Muscle layer of colon (tissue), 2 donors: Measurements from ENCODE around the gene GPR15.
"Not testable (repeated sequence)": the region's sequence is repeated elsewhere in the genome, so short reads cannot be mapped to it uniquely, and the experiment has no call there.

ENCODE experiments used
- H3K27ac ChIP-seq: one replicate; pipeline ENCODE4 v1.7.0; 2013; ENCODE audit warnings: low read depth, mild to moderate bottlenecking, low read length, moderate library complexity
- H3K27me3 ChIP-seq, 2 donors: one replicate each; pipeline ENCODE4 v1.7.0; 2013; ENCODE audit warnings: low read length in 2 of 2, mild to moderate bottlenecking in 2 of 2; ENCODE audit not compliant: insufficient read depth in 2 of 2, control insufficient read depth in 1 of 2
- H3K36me3 ChIP-seq: one replicate; pipeline ENCODE4 v1.7.0; 2013; ENCODE audit warnings: mild to moderate bottlenecking, low read length; ENCODE audit not compliant: insufficient read depth
- H3K4me1 ChIP-seq: one replicate; pipeline ENCODE4 v1.7.0; 2013; ENCODE audit warnings: mild to moderate bottlenecking, low read length; ENCODE audit not compliant: insufficient read depth
- H3K4me3 ChIP-seq, 2 donors: one replicate each; pipeline ENCODE4 v1.7.0; 2013; ENCODE audit warnings: low read length in 2 of 2, low read depth in 1 of 2, mild to moderate bottlenecking in 1 of 2, moderate library complexity in 1 of 2
- H3K9ac ChIP-seq: one replicate; pipeline ENCODE4 v1.7.0; 2013; ENCODE audit warnings: low read length
- H3K9me3 ChIP-seq: one replicate; pipeline ENCODE4 v1.7.0; 2013; ENCODE audit warnings: mild to moderate bottlenecking, low read length
- donor health status: abdominal sarcoma.
- donor health status: Adenocarcinoma of cecum.

The GPR15 gene

DNA sequence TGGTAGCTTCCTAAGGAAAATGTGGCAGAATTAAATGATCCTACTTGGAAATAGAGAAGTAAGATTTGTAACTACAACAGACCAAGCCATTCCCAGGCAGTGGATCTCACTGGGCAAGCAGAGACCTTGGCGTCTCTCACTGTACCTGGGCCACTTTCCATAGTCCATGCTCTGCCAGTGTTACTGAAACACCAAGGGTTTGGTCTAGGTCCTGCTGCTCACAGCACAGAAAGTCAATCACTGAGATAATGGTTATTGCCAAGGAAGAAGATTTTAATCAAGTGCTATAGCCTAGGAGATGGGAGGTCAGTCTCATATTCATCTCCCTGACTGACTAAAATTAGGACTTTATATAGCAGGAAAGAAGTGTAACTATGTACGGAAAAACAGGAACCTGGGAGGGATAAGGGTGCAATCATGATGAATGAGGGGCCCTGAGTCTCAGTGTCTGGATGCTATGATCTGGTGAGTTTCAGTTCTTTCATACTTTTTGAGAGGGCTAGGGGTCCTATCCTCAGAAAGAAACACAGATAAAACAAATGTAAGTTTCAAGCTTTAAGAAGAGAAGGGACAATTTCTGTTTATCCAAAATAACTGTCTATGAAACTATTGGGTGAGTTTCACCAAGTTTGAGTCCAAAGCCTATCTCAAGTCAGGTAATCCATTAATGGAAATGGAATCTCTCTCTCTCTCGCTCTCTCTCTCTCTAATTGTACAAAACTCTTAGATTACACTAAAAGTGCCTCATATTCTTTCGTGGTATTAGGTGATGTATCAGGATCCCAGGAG is 20.6 kb downstream of the GPR15 start:
- Histone ChIP-seq H3K9me3 (no peaks in the 10 kb centered on the region), H3K4me3 (no peak overlapping the region), H3K9ac (no peak overlapping the region), H3K27ac (no peak overlapping the region), H3K4me1 (no peaks in the 10 kb centered on the region), H3K27me3 (no peaks in the 10 kb centered on the region), H3K36me3 (no peaks in the 10 kb centered on the region)

DNA sequence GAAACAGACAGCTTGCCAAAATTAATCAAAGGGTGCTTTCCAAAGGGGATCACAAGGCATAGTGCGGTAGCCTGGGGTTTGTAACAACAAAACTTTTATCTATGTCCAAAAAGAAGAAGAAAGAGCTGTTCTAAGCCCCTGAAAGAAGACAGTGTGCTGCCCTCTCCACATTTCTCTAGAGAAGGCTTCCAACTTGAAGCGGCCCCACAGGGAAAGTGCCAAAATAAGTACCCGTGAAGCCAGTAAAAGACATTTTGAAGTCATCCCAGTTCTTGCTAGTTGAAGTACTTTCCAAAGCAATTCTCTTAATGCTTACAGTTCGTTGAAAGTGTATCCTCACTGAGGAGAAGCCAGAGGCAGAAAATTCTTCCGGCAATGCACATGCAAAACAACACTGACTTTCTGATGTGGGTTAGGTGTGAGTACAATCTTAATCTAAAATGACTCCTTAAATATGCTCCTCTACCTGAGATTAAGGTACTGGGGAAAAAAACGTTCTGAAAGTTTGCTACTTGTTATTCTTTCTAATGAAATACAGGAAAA is 21.3 kb downstream of the GPR15 start:
- Histone ChIP-seq H3K27me3 (no peaks in the 10 kb centered on the region), H3K27ac (no peak overlapping the region), H3K9me3 (no peaks in the 10 kb centered on the region), H3K4me1 (no peaks in the 10 kb centered on the region), H3K36me3 (no peaks in the 10 kb centered on the region), H3K9ac (no peak overlapping the region), H3K4me3 (no peak overlapping the region)

DNA sequence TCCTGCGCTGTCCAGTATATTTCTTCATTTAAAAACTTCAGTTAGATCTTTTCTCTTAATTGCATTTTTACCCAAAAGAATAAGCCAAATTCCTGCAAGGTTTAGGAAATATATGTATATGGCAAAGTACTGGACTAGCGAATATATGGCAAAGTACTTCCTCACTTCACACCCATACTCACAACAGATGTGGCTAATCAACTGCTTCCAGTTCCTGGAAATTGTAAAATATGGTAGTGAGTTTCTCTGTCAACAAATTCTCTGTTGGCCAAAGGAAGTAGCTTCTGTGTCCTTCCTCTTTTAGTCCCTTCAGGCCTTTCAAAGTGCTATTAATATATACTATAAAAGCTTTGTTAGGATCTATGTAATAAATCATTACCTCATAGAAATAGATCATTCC is 22.0 kb downstream of the GPR15 start:
- Histone ChIP-seq H3K27me3 (no peaks in the 10 kb centered on the region), H3K27ac (no peak overlapping the region), H3K36me3 (no peaks in the 10 kb centered on the region), H3K9me3 (no peaks in the 10 kb centered on the region), H3K4me1 (no peaks in the 10 kb centered on the region), H3K4me3 (no peak overlapping the region), H3K9ac (no peak overlapping the region)

DNA sequence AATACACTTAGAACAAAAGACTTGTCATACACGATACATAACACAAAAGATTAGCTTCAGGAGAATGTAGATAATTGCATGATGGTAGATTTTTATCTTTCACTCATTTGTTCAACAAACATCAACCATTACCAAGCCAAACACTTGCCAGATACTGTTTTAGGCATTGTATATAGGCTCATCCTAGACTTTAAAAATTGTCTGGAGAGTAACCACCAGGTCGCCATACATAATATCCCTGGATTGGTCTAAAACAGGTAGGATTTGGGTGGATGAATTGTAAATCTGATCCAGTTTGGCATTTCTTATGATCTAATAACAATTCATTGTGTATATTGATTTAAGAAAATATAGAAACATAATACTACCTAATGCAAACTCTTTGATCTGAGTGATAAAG is 22.8 kb downstream of the GPR15 start:
- no peaks in the 10 kb centered on the region for H3K4me1 ChIP-seq
- H3K4me3 ChIP-seq: no peak overlapping the region
- H3K9ac ChIP-seq: no peak overlapping the region
- no peaks in the 10 kb centered on the region for H3K36me3 ChIP-seq
- no peak overlapping the region for H3K27ac ChIP-seq
- H3K9me3 ChIP-seq: no peaks in the 10 kb centered on the region
- H3K27me3 ChIP-seq: no peaks in the 10 kb centered on the region

DNA sequence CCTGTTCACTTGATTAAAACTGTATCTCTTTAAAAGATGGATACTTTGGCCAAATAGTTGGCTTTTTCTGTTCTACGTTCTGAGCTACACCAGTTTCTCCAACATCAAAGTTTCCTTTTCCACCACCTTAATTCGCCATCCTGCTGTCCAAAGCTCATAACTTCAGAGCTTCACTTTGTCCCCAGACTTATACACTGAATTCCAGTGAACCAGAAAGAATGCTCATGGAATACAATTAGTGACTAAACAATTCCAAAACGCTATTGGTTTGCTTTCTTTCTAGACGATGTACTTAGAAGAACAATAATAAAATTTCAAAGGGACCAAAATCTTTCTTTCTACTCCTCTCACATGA is 23.2 kb downstream of the GPR15 start:
- H3K36me3 ChIP-seq: no peaks in the 10 kb centered on the region
- H3K9me3 ChIP-seq: no peaks in the 10 kb centered on the region
- H3K4me1 ChIP-seq: no peaks in the 10 kb centered on the region
- no peak overlapping the region for H3K27ac ChIP-seq
- no peak overlapping the region for H3K4me3 ChIP-seq
- H3K27me3 ChIP-seq: no peaks in the 10 kb centered on the region
- H3K9ac ChIP-seq: no peak overlapping the region

DNA sequence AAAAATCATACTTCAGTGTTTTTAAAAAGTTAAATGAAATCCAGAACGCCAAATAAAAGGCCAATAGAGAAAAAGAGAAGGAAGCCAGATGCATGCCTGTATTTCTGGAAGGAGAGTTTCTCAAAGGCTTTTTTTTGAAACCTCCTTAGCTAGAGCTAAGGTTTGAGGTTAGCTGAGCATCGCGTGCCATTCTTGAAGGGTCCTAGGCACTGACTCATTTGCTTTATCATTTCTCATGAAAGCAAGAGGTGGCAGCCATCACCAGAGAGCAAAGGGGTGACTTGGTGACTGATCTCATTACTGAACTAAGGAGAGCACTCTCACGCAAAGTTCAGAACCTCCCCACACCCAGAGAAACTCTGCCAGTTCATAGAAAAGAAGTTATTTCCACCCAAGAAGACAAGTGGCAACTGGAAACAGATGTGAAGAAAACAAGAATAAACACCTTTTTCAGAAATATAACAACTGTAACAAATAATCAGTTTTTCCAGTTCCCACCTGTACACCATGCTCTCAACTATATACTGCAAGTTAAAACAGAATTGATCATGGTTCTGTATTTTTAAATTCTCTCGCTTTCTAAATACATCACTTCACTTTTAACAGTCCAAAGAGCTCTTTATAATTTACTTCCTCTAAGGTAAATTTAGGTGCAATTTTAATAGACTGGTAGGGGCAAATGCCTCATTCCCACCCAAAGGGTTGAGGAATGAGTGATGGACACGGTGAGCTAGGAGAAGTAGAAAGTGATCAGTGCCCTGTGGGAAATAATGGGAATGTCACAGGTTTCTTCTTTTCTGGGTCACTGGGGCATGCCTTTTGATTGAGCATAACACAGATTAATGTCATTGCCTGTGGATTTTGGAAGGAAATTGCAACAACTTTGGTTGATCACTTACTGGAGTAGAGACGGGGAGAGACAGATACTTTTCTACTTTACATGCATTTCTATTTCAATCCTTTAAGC is 24.7 kb downstream of the GPR15 start:
- H3K27me3 ChIP-seq: no peaks in the 10 kb centered on the region
- H3K4me1 ChIP-seq: no peaks in the 10 kb centered on the region
- H3K27ac ChIP-seq: no peak overlapping the region
- H3K4me3 ChIP-seq: no peak overlapping the region
- H3K36me3 ChIP-seq: no peaks in the 10 kb centered on the region
- H3K9ac ChIP-seq: no peak overlapping the region
- no peaks in the 10 kb centered on the region for H3K9me3 ChIP-seq

DNA sequence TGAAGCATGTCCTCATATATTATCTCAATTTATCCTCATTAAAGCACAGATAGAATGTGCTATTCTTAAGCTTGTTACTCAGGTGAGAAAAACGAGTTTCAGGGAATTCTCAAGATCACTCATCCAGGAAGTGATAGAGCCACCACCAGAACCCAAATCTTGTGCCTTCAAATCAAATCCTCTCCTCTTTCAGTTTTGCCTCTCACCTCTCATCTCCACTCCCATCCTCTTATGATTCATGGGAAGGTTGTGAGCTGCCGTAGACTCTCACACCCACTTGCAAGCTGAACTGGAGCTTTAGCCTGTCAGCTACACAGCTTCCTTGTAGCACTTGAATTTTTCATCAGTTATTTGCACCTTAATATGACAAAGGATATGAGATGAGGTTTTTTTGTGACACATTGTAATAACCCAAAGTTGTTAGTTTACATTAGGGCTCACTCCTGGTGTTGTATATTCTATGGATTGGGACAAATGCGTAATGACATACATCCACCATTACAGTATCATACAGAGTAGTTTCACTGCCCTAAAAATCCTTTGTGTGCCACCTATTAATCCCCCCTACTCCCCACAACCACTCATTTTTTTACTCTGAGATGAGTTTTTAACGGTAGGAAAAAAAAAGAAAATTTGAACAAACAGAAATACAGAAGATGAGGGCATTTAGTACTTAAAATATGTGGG is 25.7 kb downstream of the GPR15 start:
- Histone ChIP-seq H3K27ac (no peak overlapping the region), H3K4me3 (no peak overlapping the region), H3K36me3 (no peaks in the 10 kb centered on the region), H3K4me1 (no peaks in the 10 kb centered on the region), H3K9me3 (no peaks in the 10 kb centered on the region), H3K27me3 (no peaks in the 10 kb centered on the region), H3K9ac (no peak overlapping the region)

DNA sequence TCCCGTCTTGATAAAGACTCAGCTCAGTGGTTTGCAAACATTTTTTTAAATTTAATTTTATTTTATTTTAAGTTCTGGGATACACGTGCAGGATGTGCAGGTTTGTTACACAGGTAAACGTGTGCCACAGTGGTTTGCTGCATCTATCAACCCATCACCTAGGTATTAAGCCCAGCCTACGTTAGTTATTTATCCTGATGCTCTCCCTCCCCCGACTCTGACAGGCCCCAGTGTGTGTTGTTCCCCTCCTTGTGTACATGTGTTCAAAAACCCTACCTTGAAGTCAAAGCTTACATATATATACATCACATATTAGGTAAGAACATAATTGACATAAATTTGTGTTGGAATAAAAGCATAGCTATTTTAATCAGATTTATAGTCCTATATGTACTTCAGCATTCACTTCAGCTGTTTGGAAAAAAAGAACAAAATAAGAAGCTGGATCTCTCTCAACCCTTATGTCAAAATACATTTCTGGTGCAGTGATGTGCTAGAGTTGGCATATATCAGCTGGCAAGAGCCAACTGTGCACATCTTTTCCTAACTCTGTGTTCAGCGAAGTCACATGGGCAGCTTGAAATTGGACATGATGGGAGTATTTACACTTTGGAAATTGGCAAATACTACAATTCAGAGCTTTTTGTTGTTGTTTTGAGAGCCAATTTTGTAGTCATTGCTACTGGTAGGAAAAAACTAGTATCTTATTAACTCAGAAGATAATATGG is 26.5 kb downstream of the GPR15 start:
- H3K36me3 ChIP-seq: no peaks in the 10 kb centered on the region
- H3K9ac ChIP-seq: no peak overlapping the region
- H3K4me1 ChIP-seq: no peaks in the 10 kb centered on the region
- H3K9me3 ChIP-seq: no peaks in the 10 kb centered on the region
- H3K27ac ChIP-seq: no peak overlapping the region
- no peak overlapping the region for H3K4me3 ChIP-seq
- H3K27me3 ChIP-seq: no peaks in the 10 kb centered on the region

DNA sequence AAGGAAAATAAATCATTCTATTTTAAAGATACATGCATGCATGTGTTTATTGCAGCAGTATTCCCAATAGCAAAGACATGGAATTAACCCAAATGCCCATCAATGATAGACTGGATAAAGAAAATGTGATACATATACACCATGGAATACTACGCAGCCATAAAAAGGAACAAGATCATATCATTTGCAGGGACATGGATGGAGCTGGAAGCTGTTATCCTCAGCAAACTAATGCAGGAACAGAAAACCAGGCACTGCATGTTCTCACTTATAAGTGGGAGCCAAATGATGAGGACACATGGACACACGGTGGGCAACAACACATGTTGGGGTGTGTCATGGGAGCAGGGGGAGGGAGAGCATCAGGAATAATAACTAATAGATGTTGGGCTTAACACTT is 28.0 kb downstream of the GPR15 start:
- H3K4me1 ChIP-seq, H3K4me3 ChIP-seq, H3K9me3 ChIP-seq, H3K27ac ChIP-seq, H3K27me3 ChIP-seq, H3K9ac ChIP-seq, H3K36me3 ChIP-seq: not testable (repeated sequence)

DNA sequence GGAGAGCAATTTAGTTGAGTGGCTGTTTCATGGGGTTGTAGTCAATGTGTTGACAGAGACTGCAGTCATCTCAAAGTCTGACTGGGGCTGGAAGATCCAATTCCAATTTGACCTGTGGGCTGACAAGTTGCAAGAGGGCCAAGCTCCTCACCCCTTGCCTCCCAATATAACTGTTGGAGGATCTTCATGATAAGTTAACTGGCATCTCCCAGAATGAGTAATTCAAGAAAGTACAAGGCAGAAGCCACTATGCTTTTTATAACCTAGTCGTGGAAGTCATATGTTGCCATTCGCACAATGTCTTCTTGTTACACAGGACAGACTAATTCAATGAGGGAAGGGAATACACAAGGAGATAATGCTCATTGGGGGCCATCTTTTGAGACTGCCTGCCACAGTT is 29.1 kb downstream of the GPR15 start:
- no peaks in the 10 kb centered on the region for H3K36me3 ChIP-seq
- H3K4me1 ChIP-seq: no peaks in the 10 kb centered on the region
- H3K9ac ChIP-seq: no peak overlapping the region
- H3K27ac ChIP-seq: no peak overlapping the region
- H3K4me3 ChIP-seq: no peak overlapping the region
- no peaks in the 10 kb centered on the region for H3K9me3 ChIP-seq
- H3K27me3 ChIP-seq: no peaks in the 10 kb centered on the region
